CD4-positive, alpha-beta T cell treated with Interferon gamma for 1 hour (primary cell): ENCODE results near the gene RDH5.
A peak's percentile ranks its signal among the peaks of the same experiment; 100 is the strongest.

Experiments used
- DNase-seq: peaks from one replicate; pipeline ENCODE4 v3.0.0-alpha.2; 2020

RDH5 gene

DNA sequence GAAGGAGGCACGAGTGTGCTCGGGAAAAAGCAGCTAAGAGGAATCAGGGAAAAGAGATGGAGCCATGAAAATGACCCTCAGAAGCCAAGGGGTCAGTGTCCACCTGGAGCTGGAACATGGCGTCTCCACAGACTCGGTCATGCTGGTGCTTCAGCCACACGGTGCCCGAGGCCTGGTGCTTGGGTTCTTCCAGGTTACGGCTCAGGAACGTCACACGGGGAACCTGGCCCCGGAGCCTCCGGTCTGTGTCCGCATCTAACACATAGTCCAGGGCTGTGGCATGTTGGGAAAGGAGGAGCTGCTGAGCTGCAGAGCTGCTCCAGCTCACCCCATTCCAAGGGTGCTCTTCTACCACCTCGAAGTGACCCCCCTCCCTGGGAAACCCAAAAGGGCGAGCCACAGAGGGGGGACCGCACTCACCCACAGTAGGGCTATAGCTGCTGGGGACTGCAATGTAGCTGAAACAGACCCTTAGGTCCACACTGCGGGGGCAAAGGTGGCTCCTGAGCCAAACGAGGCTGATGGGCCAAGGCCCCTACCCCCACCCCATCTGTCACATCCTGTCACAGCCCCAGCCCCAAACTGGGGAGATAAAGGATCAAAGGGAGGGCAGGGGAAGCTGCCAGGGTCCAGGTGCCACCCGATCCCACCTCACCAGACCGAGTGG is 23.3 kb upstream of the RDH5 start:
- no peak for DNase-seq

- no peak for DNase-seq
Measured at GRCh38 chr12:55697686-55698085, 22.5 kb upstream of the RDH5 start.

- no peak for DNase-seq
Measured at GRCh38 chr12:55698241-55698955, 21.8 kb upstream of the RDH5 start.

DNA sequence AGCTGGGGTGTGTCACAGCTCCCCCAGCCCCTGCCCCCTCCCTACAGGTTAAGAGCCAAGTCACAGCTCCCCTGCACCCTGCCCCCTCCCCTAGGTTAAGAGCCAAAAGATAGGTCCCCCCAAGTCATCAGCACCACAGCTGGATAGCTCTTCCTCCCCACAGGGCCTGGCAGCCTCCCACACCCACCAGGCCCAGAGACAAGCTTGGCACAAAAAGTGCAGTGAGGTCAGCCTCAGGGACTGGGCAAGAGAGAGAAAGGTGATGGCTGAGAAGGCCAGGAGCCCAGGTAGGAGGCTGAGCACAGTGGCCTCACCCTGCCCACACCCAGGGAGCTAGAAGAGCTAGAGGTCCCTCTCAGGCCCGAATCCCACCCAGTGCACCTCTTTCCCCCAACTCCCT is 21.2 kb upstream of the RDH5 start:
- DNase-seq = no peak

DNA sequence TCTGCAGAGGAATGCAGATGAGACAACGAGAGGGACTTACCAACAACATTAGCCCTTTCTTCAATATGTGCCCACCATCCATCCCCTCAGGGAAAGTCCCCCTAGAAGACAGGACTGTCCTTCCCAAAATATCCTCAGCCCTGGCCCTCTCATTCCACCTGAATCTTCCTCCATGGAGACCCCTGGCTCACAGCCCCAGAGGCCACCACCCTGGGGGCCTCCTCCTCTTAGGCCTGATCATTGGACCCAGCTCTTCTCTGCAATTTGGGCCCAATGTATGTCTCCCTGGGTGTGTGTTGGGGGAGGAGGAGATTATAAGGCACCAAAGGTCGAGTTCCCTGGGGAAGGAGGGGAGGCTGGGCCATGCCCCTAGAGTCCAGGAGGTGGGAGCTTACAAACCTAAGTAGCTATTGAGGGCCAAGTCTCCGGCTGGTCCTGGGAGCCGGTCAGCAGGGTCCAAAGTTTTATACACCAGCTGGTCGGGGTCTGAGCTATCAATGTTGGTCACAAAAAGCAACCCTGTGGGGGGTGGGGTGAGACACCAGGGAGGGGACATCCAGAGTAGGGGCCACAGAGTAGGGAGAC is 20.6 kb upstream of the RDH5 start:
- no peak for DNase-seq

- no peak for DNase-seq
Measured at GRCh38 chr12:55700255-55701018, 19.8 kb upstream of the RDH5 start.

GRCh38 chr12:55702861-55703260 is 17.3 kb upstream of the RDH5 start:
- DNase-seq = no peak

GRCh38 chr12:55703288-55703687 is 16.9 kb upstream of the RDH5 start:
- DNase-seq = no peak

GRCh38 chr12:55703901-55704761 is 16.1 kb upstream of the RDH5 start:
- no peak for DNase-seq

DNA sequence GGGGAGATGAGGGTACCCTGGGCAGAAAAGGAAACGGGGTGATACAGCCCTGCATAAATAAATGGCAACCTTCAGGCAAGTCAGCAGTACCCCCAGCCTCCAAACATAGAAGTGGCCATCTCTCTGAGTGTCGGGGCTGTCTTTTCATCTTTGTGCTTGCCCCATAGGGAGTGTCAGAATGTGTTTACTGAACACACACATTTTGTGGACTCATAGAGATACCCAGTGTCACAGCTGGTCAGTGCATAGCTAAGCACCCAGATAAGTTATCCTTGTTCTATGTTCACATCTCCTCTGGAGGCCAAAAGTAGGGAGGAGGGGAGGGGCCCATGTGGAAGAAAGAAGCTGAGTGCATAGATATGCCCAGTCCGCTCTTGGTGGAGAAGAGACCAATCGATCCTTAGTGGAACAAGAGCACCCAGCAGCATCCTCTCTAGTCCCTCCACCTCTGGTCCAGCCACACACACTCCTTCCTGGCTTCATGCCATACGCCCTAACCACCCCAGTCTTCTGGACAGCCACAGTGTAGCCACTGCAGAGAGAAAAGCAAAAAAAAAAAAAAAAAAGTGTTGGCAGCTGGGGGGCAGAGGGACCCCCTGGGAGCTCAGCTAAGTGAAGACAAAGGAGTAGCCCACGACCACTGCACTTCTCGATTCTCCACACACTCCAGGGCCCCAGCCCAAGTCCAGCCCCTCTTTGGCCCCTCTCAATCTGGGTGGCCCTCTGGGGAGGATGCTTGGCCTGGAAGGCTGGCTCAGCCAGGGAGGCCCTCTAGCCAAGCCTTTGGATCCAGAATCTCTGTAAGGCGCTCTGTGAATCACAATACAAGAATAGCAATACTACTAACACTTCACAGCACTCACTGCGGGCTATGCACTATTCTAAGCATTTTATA is 15.1 kb upstream of the RDH5 start:
- no peak for DNase-seq

- DNase-seq = no peak
Measured at GRCh38 chr12:55705782-55706402, 14.3 kb upstream of the RDH5 start.

DNA sequence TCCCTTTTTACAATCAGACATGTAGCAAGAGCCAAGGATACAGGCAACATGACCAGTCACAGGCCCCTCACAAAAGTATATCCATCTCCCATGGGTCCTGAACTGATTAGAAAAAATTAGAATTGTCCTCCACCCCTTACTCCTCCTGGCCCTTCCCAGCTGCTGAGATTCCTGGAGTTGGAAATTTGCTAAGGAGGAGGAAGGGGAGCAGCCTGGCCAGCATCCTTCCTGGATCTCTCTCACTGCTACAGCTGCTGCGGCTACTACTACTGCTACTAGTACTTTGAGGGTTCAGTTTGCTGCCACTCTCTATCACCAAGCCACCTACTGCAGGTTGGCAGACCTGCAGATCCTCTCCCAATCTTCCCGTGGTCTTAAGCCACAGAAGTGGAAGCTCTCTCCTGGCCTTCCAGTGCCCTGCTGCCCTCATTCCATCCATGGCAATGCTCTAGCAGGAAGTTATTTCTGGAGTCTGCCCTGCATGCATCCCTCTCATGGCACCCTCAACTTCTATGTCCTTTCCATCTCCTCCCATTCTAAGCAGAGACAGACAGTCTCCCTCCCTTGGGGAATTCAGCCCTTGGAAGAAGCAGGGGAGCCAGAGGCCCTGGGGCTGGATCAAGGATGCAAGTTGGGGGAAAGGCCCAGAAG is 13.5 kb upstream of the RDH5 start:
- no peak for DNase-seq

GRCh38 chr12:55707219-55707671 is 12.9 kb upstream of the RDH5 start:
- peak; percentile 10 for DNase-seq

GRCh38 chr12:55707841-55708694 is 12.1 kb upstream of the RDH5 start, which contains the start of gene ITGA7:
Gene ITGA7 (minus strand): TSS chr12:55707904. CDS start chr12:55707682, 222 bp downstream.
- peak; percentile 42 for DNase-seq

- no peak for DNase-seq
Measured at GRCh38 chr12:55708695-55709233, 11.4 kb upstream of the RDH5 start.

DNA sequence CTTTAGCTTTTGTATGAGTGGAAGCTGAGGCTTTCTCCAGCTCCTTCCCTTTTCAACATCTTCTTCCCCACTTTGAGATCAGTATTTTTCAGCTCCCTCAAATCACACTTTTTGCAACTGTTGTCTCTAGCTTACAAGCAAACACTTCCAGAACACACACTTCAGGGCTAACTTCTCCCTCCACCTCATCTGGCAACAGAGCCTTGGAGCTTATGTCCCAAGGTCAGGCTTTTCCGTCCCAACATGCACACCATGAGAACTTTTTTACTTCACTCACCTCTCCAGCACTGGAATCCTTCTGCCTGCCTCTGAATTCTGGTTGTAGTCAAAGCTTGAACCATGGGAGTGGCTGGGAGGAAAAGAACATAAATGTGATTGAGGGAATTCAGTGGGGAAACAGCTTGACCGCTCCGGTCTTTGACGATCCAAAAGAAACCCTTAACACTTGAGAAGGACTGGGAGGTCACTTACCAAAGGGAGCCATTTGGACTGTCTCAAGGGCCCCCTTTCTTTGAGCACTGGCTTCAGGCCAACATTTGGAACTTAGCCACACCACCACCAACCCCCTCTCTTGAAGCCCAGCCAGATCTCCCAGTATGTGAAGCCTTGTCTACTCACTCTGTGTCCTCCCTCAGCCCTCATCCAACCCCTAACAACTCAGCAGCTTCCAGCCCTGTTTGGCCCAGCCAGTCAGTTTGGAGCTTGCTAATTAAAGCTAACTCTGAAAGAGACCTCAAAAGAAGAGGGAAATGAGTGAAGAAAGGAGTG is 8.2 kb upstream of the RDH5 start:
- DNase-seq = no peak

- DNase-seq = no peak
Measured at GRCh38 chr12:55712700-55713415, 7.3 kb upstream of the RDH5 start.
